ENCODE results near the gene ZNF782.
"Not testable (repeated sequence)": the region's sequence is repeated elsewhere in the genome, so short reads cannot be mapped to it uniquely, and the experiment has no call there.

Gene ZNF782

GRCh38 chr9:96852676-96853075 lies 1.6 kb downstream of the ZNF782 start:
- DNase-seq = no peak

GRCh38 chr9:96844040-96844439 lies 10.3 kb downstream of the ZNF782 start:
- DNase-seq = no peak

DNA sequence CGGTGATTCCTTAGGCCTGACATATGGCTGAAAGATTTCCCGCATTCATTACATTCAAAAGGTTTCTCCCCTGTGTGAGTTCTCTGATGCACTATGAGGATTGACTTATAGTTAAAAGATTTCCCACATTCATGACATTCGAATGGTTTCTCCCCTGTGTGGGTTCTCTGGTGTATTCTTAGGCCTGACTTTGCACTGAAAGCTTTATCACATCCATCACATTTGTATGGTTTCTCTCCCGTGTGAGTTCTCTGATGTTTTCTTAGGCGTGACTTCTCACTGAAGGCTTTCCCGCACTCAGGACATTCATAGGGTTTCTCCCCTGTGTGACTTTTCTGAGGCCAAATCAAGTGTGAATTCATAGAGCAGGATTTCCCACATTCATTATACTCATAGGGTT lies 35.8 kb downstream of the ZNF782 start:
- DNase-seq = no peak

- DNase-seq = no peak
Observed at GRCh38 chr9:96817973-96818372, 36.3 kb downstream of the ZNF782 start.

- no peak for DNase-seq
Observed at GRCh38 chr9:96813607-96814006, 40.7 kb downstream of the ZNF782 start.

GRCh38 chr9:96798959-96799358 lies 55.4 kb downstream of the ZNF782 start:
- DNase-seq = not testable (repeated sequence)

DNA sequence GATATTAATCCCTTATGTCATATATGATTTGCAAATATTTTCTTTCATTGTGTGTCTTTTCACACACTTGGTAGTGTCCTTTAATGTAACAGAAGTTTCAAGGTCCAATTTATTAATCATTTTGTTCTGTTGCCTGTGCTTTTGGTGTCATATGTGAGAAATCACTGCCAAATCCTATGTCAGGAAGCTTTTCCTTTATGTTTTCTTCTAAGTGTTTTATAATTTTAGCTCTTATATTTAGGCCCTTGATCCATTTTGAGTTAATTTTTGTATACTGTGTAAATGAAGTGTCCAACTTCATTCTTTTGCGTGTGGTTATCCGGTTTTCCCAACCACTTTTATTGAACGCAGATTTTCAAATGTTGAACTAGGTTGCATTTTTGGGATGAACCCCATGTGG lies 70.3 kb downstream of the ZNF782 start:
- no peak for DNase-seq

- DNase-seq = no peak
Observed at GRCh38 chr9:96782235-96782634, 72.1 kb downstream of the ZNF782 start.

DNA sequence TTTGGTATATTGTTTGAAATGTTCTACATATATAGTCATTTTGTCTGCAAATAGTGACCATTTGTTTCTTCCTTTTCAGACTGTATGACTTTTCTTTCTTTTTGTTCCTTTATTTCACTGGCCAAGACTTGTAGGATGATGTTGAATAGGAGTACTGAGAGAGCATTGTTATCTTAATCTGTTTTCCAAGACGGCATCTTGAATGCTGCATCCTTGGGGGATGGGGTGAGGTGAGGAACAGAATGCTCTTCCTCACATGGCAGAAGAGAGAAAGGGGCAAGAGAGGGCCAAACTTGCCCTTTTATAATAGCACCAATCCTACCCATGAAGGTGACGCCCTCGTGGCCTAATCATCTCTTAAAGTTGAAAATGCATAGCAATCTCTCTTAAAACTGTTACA lies 72.8 kb downstream of the ZNF782 start:
- no peak for DNase-seq

- no peak for DNase-seq
Observed at GRCh38 chr9:96779089-96779488, 75.2 kb downstream of the ZNF782 start.

DNA sequence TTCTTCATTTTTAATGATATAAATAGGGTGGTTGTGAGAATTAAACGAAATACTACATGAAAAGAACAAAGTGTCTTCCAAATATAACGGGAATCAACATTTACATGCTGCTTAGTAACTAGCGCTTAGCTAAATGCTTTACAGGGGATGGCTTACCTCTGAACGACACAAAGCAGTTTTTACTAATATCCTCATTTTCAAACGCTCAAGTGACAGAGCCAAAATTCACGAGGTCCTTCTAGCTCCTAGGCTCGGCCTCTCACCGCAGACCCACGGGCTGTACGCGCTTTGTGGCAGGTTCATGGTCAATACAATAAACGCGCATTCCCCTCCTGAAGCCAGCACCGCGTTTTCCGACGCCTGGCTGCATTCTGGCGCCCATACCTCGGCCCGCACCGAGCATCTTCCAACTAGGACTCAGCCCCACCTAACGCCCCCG lies 76.9 kb downstream of the ZNF782 start:
- DNase-seq = no peak

- DNase-seq = no peak
Observed at GRCh38 chr9:96771124-96771523, 83.2 kb downstream of the ZNF782 start.

GRCh38 chr9:96769989-96770388 lies 84.3 kb downstream of the ZNF782 start:
- DNase-seq = no peak
